ENCODE data around the gene C16orf96. TPM values are rescaled to one million over a fixed set of nuclear protein-coding genes. Genes with fewer than 3 reads are reported as not detected.

Gene C16orf96
- total and polyA plus RNA-seq, 2 donors from 2014 or later: 0.13 to 0.16 TPM

- intact Hi-C loops (cut with DNase I): no loop called here
- Histone ChIP-seq H3K27ac (ENCODE audit: low read depth in 2 of 2, low read length in 2 of 2) (peak overlapping the region; percentile 13 to 63), H3K27me3 (ENCODE audit: control insufficient read depth, insufficient read depth, low read length) (no peaks in the 10 kb centered on the region), H3K4me1 (ENCODE audit: control insufficient read depth in 2 of 3, insufficient read depth in 2 of 3, low read depth in 1 of 3, low read length in 3 of 3) (peaks cover 0 to 35% (median 5%) of the 10 kb centered on the region in 3 donors), H3K9ac (ENCODE audit: low read length in 3 of 3) (peak overlapping the region in 2 of 3 donors; percentile 80), H3K4me3 (ENCODE audit: low read length in 3 of 3) (peak overlapping the region; percentile 63 to 85 (median 78)), H3K36me3 (ENCODE audit: control insufficient read depth in 2 of 3, insufficient read depth in 3 of 3, low read length in 3 of 3) (no peaks in the 10 kb centered on the region), H3K9me3 (ENCODE audit: control insufficient read depth in 2 of 3, insufficient read depth in 1 of 3, low read length in 3 of 3) (no peaks in the 10 kb centered on the region)
- FAIRE-seq (no peak), DNase-seq (peak in 2 of 5 donors; percentile 34 to 38)
- TF ChIP-seq CTCF (IDR thresholded peaks at IDR 0.05; ENCODE audit: borderline replicate concordance, extremely low read depth, insufficient read depth): no peak
Observed at GRCh38 chr16:4612977-4613635, 57.0 kb downstream of the C16orf96 start.

GRCh38 chr16:4613636-4614570 lies 57.8 kb downstream of the C16orf96 start:
- TF ChIP-seq CTCF (IDR thresholded peaks at IDR 0.05; ENCODE audit: borderline replicate concordance, extremely low read depth, insufficient read depth): no peak
- Histone ChIP-seq H3K4me1 (ENCODE audit: control insufficient read depth in 2 of 3, insufficient read depth in 2 of 3, low read depth in 1 of 3, low read length in 3 of 3) (peaks cover 0 to 43% (median 13%) of the 10 kb centered on the region in 3 donors), H3K9me3 (ENCODE audit: control insufficient read depth in 2 of 3, insufficient read depth in 1 of 3, low read length in 3 of 3) (no peaks in the 10 kb centered on the region), H3K27me3 (ENCODE audit: control insufficient read depth, insufficient read depth, low read length) (no peaks in the 10 kb centered on the region), H3K4me3 (ENCODE audit: low read length in 3 of 3) (peak overlapping the region; percentile 63 to 85 (median 78)), H3K36me3 (ENCODE audit: control insufficient read depth in 2 of 3, insufficient read depth in 3 of 3, low read length in 3 of 3) (no peaks in the 10 kb centered on the region), H3K27ac (ENCODE audit: low read depth in 2 of 2, low read length in 2 of 2) (peak overlapping the region; percentile 13 to 63), H3K9ac (ENCODE audit: low read length in 3 of 3) (peak overlapping the region; percentile 39 to 80 (median 80))
- DNase-seq (peak; percentile 57 to 86 (median 79)), FAIRE-seq (no peak)
- intact Hi-C loops (cut with DNase I): no loop called here

GRCh38 chr16:4614571-4615383 lies 58.6 kb downstream of the C16orf96 start, which contains the start of gene UBALD1:
Gene UBALD1 (minus strand): TSS chr16:4614888. CDS start chr16:4614797, 91 bp downstream.
- intact Hi-C loops (cut with DNase I): no loop called here
- no peaks in the 10 kb centered on the region for H3K36me3 ChIP-seq (ENCODE audit: control insufficient read depth in 2 of 3, insufficient read depth in 3 of 3, low read length in 3 of 3)
- H3K27me3 ChIP-seq (ENCODE audit: control insufficient read depth, insufficient read depth, low read length): no peaks in the 10 kb centered on the region
- H3K4me1 ChIP-seq (ENCODE audit: control insufficient read depth in 2 of 3, insufficient read depth in 2 of 3, low read depth in 1 of 3, low read length in 3 of 3): peaks cover 0 to 49% (median 14%) of the 10 kb centered on the region in 3 donors
- DNase-seq (peak; percentile 85 to 96 (median 93)), FAIRE-seq (no peak)
- H3K4me3 ChIP-seq (ENCODE audit: low read length in 3 of 3): peak within 1 kb of the TSS; percentile 73 to 85 (median 78)
- peak within 1 kb of the TSS; percentile 87 to 98 for H3K27ac ChIP-seq (ENCODE audit: low read depth in 2 of 2, low read length in 2 of 2)
- H3K9ac ChIP-seq (ENCODE audit: low read length in 3 of 3): peak within 1 kb of the TSS; percentile 53 to 80 (median 80)
- H3K9me3 ChIP-seq (ENCODE audit: control insufficient read depth in 2 of 3, insufficient read depth in 1 of 3, low read length in 3 of 3): no peaks in the 10 kb centered on the region
- TF ChIP-seq CTCF (IDR thresholded peaks at IDR 0.05; ENCODE audit: borderline replicate concordance, extremely low read depth, insufficient read depth): no peak
